ENCODE results near the gene N4BP3. TPM values are rescaled to one million over a fixed set of nuclear protein-coding genes. Genes with fewer than 3 reads are reported as not detected.

N4BP3 gene
- total RNA-seq, 3 donors from 2014 or later (not counting 1 experiment from before 2014, with no cell fraction given): 5.6 to 16.9 (median 9.0) TPM

GRCh38 chr5:178107756-178108310 is 5.5 kb upstream of the N4BP3 start:
- H3K27ac ChIP-seq (ENCODE audit: low read length): no peak overlapping the region
- H3K4me1 ChIP-seq (ENCODE audit: control insufficient read depth, insufficient read depth, low read length): peaks cover 12% of the 10 kb centered on the region
- Mint-ChIP-seq H3K27ac (no peak overlapping the region), H3K27me3 (ENCODE audit: low read depth in 2 of 2) (peaks cover 8 to 30% of the 10 kb centered on the region in 2 donors), H3K4me3 (no peak overlapping the region), H3K36me3 (no peaks in the 10 kb centered on the region), H3K9me3 (no peaks in the 10 kb centered on the region), H3K4me1 (peaks cover 0 to 2% of the 10 kb centered on the region in 2 donors)
- no peaks in the 10 kb centered on the region for H3K36me3 ChIP-seq (ENCODE audit: control insufficient read depth, insufficient read depth, low read length)
- H3K4me3 ChIP-seq (ENCODE audit: low read length): no peak overlapping the region
- 96% methylated on average over 5 of the region's 5 CpGs for WGBS (ENCODE audit: insufficient coverage)
- TF ChIP-seq, protein P1, sequence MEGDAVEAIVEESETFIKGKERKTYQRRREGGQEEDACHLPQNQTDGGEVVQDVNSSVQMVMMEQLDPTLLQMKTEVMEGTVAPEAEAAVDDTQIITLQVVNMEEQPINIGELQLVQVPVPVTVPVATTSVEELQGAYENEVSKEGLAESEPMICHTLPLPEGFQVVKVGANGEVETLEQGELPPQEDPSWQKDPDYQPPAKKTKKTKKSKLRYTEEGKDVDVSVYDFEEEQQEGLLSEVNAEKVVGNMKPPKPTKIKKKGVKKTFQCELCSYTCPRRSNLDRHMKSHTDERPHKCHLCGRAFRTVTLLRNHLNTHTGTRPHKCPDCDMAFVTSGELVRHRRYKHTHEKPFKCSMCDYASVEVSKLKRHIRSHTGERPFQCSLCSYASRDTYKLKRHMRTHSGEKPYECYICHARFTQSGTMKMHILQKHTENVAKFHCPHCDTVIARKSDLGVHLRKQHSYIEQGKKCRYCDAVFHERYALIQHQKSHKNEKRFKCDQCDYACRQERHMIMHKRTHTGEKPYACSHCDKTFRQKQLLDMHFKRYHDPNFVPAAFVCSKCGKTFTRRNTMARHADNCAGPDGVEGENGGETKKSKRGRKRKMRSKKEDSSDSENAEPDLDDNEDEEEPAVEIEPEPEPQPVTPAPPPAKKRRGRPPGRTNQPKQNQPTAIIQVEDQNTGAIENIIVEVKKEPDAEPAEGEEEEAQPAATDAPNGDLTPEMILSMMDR (IDR thresholded peaks at IDR 0.05): no peak
- intact Hi-C loops (cut with micrococcal nuclease): no loop called here
- DNase-seq (no peak), ATAC-seq (no peak)
- H3K27me3 ChIP-seq (ENCODE audit: control insufficient read depth, insufficient read depth, low read length): peaks cover 2% of the 10 kb centered on the region
- no peaks in the 10 kb centered on the region for H3K9me3 ChIP-seq (ENCODE audit: control insufficient read depth, insufficient read depth, low read length)

- 87% methylated on average over 7 of the region's 7 CpGs for WGBS (ENCODE audit: insufficient coverage)
- no peak for ATAC-seq
- TF ChIP-seq, protein P1 (IDR thresholded peaks at IDR 0.05): no peak
Observed at GRCh38 chr5:178108446-178108845, 4.9 kb upstream of the N4BP3 start.

DNA sequence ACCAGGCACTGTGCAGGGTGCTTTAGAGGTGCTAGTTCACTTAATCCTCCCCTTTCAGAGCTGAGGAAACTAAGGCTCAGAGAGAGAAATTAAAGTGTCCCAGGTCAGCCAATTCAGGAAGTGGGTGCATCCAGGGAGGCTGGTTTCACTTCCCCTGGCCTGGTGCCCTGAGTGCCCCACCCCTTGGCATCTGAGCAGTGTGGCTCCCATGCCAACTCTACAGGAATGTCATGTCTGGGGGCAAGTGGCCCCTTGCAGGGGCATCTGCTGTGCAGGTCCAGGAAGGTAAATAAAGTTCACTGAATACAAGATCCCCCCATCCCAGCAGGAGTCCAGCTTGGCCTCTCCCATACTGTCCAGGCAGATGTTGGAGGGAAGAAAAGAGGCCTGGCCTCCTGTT is 4.4 kb upstream of the N4BP3 start:
- Histone ChIP-seq H3K27me3 (ENCODE audit: control insufficient read depth, insufficient read depth, low read length) (peaks cover 2% of the 10 kb centered on the region), H3K4me1 (ENCODE audit: control insufficient read depth, insufficient read depth, low read length) (peaks cover 18% of the 10 kb centered on the region), H3K9me3 (ENCODE audit: control insufficient read depth, insufficient read depth, low read length) (no peaks in the 10 kb centered on the region), H3K27ac (ENCODE audit: low read length) (no peak overlapping the region), H3K36me3 (ENCODE audit: control insufficient read depth, insufficient read depth, low read length) (no peaks in the 10 kb centered on the region), H3K4me3 (ENCODE audit: low read length) (no peak overlapping the region)
- no peak overlapping the region for H3K27ac Mint-ChIP-seq
- no peak for ATAC-seq
- no peak overlapping the region for H3K4me3 Mint-ChIP-seq
- TF ChIP-seq, protein P1 (IDR thresholded peaks at IDR 0.05): no peak
- no peaks in the 10 kb centered on the region for H3K9me3 Mint-ChIP-seq
- H3K4me1 Mint-ChIP-seq: peaks cover 0 to 6% of the 10 kb centered on the region in 2 donors
- no peaks in the 10 kb centered on the region for H3K36me3 Mint-ChIP-seq
- intact Hi-C loops (cut with micrococcal nuclease): no loop called here
- DNase-seq: no peak
- peaks cover 8 to 28% of the 10 kb centered on the region in 2 donors for H3K27me3 Mint-ChIP-seq (ENCODE audit: low read depth in 2 of 2)

More at GRCh38 chr5:178108446-178108845, 4.9 kb upstream of the N4BP3 start:
- peaks cover 8 to 32% of the 10 kb centered on the region in 2 donors for H3K27me3 Mint-ChIP-seq (ENCODE audit: low read depth in 2 of 2)
- H3K4me1 Mint-ChIP-seq: peaks cover 0 to 6% of the 10 kb centered on the region in 2 donors
- no peak overlapping the region for H3K27ac Mint-ChIP-seq
- H3K36me3 Mint-ChIP-seq: no peaks in the 10 kb centered on the region
- H3K4me1 ChIP-seq (ENCODE audit: control insufficient read depth, insufficient read depth, low read length): peaks cover 15% of the 10 kb centered on the region
- no peak overlapping the region for H3K27ac ChIP-seq (ENCODE audit: low read length)
- H3K4me3 ChIP-seq (ENCODE audit: low read length): no peak overlapping the region
- no peaks in the 10 kb centered on the region for H3K9me3 ChIP-seq (ENCODE audit: control insufficient read depth, insufficient read depth, low read length)
- peaks cover 2% of the 10 kb centered on the region for H3K27me3 ChIP-seq (ENCODE audit: control insufficient read depth, insufficient read depth, low read length)
- no peak for DNase-seq
- H3K9me3 Mint-ChIP-seq: no peaks in the 10 kb centered on the region
- H3K4me3 Mint-ChIP-seq: no peak overlapping the region
- no peaks in the 10 kb centered on the region for H3K36me3 ChIP-seq (ENCODE audit: control insufficient read depth, insufficient read depth, low read length)
- intact Hi-C loops (cut with micrococcal nuclease): no loop called here

GRCh38 chr5:178110511-178110910 is 2.8 kb upstream of the N4BP3 start:
- ATAC-seq (no peak), DNase-seq (no peak)
- Mint-ChIP-seq H3K4me1 (peaks cover 15 to 22% of the 10 kb centered on the region in 2 donors), H3K36me3 (no peaks in the 10 kb centered on the region), H3K27ac (no peak overlapping the region), H3K4me3 (no peak overlapping the region), H3K9me3 (no peaks in the 10 kb centered on the region), H3K27me3 (ENCODE audit: low read depth in 2 of 2) (peaks cover 8 to 28% of the 10 kb centered on the region in 2 donors)
- Histone ChIP-seq H3K36me3 (ENCODE audit: control insufficient read depth, insufficient read depth, low read length) (no peaks in the 10 kb centered on the region), H3K4me3 (ENCODE audit: low read length) (no peak overlapping the region), H3K9me3 (ENCODE audit: control insufficient read depth, insufficient read depth, low read length) (no peaks in the 10 kb centered on the region), H3K27ac (ENCODE audit: low read length) (no peak overlapping the region), H3K4me1 (ENCODE audit: control insufficient read depth, insufficient read depth, low read length) (peaks cover 34% of the 10 kb centered on the region), H3K27me3 (ENCODE audit: control insufficient read depth, insufficient read depth, low read length) (peaks cover 2% of the 10 kb centered on the region)
- intact Hi-C loops (cut with micrococcal nuclease): loop anchor here (10.0 kb wide), 1 partner anchor 124 kb away; the partner anchor contains the start of gene PHYKPL
- 92% methylated on average over 9 of the region's 9 CpGs for WGBS (ENCODE audit: insufficient coverage)
- TF ChIP-seq, protein P1 (IDR thresholded peaks at IDR 0.05): no peak
